Measurements from ENCODE around the gene ZSCAN21.

DNA sequence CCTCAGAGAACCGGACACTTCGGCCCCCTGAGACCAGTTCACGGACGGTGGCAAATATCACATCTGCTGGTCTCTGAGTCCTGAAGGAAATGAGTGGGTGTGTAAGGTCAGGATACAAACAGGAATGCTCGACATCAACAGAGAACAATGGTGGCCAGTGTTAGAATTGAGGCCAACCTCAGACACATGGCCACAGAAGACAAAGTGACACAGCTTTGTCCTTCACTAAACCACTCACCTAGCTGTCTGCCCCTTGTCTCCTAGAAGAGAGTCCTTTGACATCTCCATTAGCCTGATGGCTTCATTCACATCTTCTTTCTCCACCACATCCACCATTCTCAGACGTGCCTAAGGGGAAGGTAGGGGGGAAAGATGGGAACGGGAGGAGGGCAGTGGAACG, 43.5 kb downstream of the ZSCAN21 start:
- TF ChIP-seq ZNF565 (CRISPR knock-in tag; conservative IDR thresholded peaks at IDR 0.05; ENCODE audit: low read depth): no peak
- TF ChIP-seq TCF4 (CRISPR knock-in tag; IDR thresholded peaks at IDR 0.05; ENCODE audit: borderline replicate concordance): no peak
- TF ChIP-seq ZNF8 (CRISPR knock-in tag; IDR thresholded peaks at IDR 0.05): no peak
- TF ChIP-seq, protein P1, sequence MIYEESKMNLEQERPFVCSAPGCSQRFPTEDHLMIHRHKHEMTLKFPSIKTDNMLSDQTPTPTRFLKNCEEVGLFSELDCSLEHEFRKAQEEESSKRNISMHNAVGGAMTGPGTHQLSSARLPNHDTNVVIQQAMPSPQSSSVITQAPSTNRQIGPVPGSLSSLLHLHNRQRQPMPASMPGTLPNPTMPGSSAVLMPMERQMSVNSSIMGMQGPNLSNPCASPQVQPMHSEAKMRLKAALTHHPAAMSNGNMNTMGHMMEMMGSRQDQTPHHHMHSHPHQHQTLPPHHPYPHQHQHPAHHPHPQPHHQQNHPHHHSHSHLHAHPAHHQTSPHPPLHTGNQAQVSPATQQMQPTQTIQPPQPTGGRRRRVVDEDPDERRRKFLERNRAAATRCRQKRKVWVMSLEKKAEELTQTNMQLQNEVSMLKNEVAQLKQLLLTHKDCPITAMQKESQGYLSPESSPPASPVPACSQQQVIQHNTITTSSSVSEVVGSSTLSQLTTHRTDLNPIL (CRISPR knock-in tag; IDR thresholded peaks at IDR 0.05; ENCODE audit: low read depth): no peak
- TF ChIP-seq OSR1 (CRISPR knock-in tag; IDR thresholded peaks at IDR 0.05): no peak
- TF ChIP-seq ZFP30 (CRISPR knock-in tag; IDR thresholded peaks at IDR 0.05): no peak
- no peak for TF ChIP-seq SNAI2 (CRISPR knock-in tag; IDR thresholded peaks at IDR 0.05)
- no peak for TF ChIP-seq ZFP3 (CRISPR knock-in tag; IDR thresholded peaks at IDR 0.05)
- no peak for TF ChIP-seq ZC3H10 (CRISPR knock-in tag; IDR thresholded peaks at IDR 0.05)
- TF ChIP-seq RARB (CRISPR knock-in tag; IDR thresholded peaks at IDR 0.05): no peak
- no peak for TF ChIP-seq PPARA (CRISPR knock-in tag; IDR thresholded peaks at IDR 0.05; ENCODE audit: borderline replicate concordance)
